Spinal cord (tissue), 10 donors: ENCODE results near the gene TMEM42. TPM values are rescaled to one million over a fixed set of nuclear protein-coding genes. Genes with fewer than 3 reads are reported as not detected.

Experiments used
- DNase-seq, 6 donors: peaks; one replicate each; pipeline versions ENCODE4 v3.0.0 to v3.0.0-alpha.2; 2013 to 2015; ENCODE audit warnings: low spot score in 6 of 6, low read depth in 4 of 6
- H3K27ac ChIP-seq: one replicate; pipeline ENCODE4 v1.5.1; 2013; ENCODE audit warnings: low read depth, low read length, control low read depth
- H3K27me3 ChIP-seq: one replicate; pipeline ENCODE4 v1.6.1; 2013; ENCODE audit warnings: low read length; ENCODE audit not compliant: control insufficient read depth, insufficient read depth
- H3K36me3 ChIP-seq: one replicate; pipeline ENCODE4 v1.6.1; 2013; ENCODE audit warnings: low read length; ENCODE audit not compliant: control insufficient read depth, insufficient read depth
- H3K4me1 ChIP-seq: one replicate; pipeline ENCODE4 v1.6.1; 2013; ENCODE audit warnings: low read length; ENCODE audit not compliant: control insufficient read depth, insufficient read depth
- H3K4me3 ChIP-seq: one replicate; pipeline ENCODE4 v1.5.1; 2013; ENCODE audit warnings: low read depth, low read length, control low read depth
- H3K9me3 ChIP-seq: one replicate; pipeline ENCODE4 v1.6.1; 2013; ENCODE audit warnings: low read length; ENCODE audit not compliant: control insufficient read depth, insufficient read depth
- WGBS: methylation state at CpG from one replicate; pipeline ENCODE4 v1.1.5; 2013; ENCODE audit warnings: missing lambda C conversion rate; ENCODE audit not compliant: insufficient coverage; 5-methylcytosine and 5-hydroxymethylcytosine counted together
- polyA plus RNA-seq, 2 donors: library from polyadenylated mRNA; unstranded; fragments of 120-200 nt; gene quantifications; one replicate each; pipeline ENCODE4 v1.2.1, GENCODE V29; 2013; ENCODE audit not compliant: insufficient read length in 2 of 2
- total RNA-seq, 2 donors: library from RNA; depleted of rRNA in 1 of 2; stranded (reverse); fragments of 120-200 nt in 1 of 2; fragments of >200 nt in 1 of 2; gene quantifications; one replicate each; pipeline versions ENCODE4 v1.2.3 to v1.2.4, GENCODE V29; 2013 to 2014
- donor health status: healthy.

TMEM42 gene
- total and polyA plus RNA-seq, 4 donors = 11.1 to 30.7 (median 23.5) TPM

- no peaks in the 10 kb centered on the region for H3K9me3 ChIP-seq
- H3K36me3 ChIP-seq = no peaks in the 10 kb centered on the region
- peaks cover 6% of the 10 kb centered on the region for H3K4me1 ChIP-seq
- H3K27ac ChIP-seq = no peak overlapping the region
- WGBS = 59% methylated on average over 3 of the region's 3 CpGs
- H3K4me3 ChIP-seq = no peak overlapping the region
- DNase-seq = no peak
- no peaks in the 10 kb centered on the region for H3K27me3 ChIP-seq
Measured at GRCh38 chr3:44886561-44886960, 24.8 kb downstream of the TMEM42 start.

- H3K36me3 ChIP-seq = no peaks in the 10 kb centered on the region
- H3K9me3 ChIP-seq = no peaks in the 10 kb centered on the region
- H3K27me3 ChIP-seq = no peaks in the 10 kb centered on the region
- no peak overlapping the region for H3K4me3 ChIP-seq
- no peak overlapping the region for H3K27ac ChIP-seq
- no peak for DNase-seq
- WGBS = 83% methylated on average over 7 of the region's 7 CpGs
- H3K4me1 ChIP-seq = peaks cover 6% of the 10 kb centered on the region
Measured at GRCh38 chr3:44887101-44887500, 25.4 kb downstream of the TMEM42 start.

- Histone ChIP-seq H3K9me3 (no peaks in the 10 kb centered on the region), H3K4me3 (no peak overlapping the region), H3K27ac (no peak overlapping the region), H3K4me1 (peaks cover 4% of the 10 kb centered on the region), H3K36me3 (no peaks in the 10 kb centered on the region), H3K27me3 (no peaks in the 10 kb centered on the region)
- DNase-seq = no peak
- 63% methylated on average over 3 of the region's 3 CpGs for WGBS
Measured at GRCh38 chr3:44890258-44890657, 28.5 kb downstream of the TMEM42 start.

- peaks cover 4% of the 10 kb centered on the region for H3K4me1 ChIP-seq
- 90% methylated on average over 2 of the region's 3 CpGs for WGBS
- DNase-seq = no peak
- no peak overlapping the region for H3K27ac ChIP-seq
- no peaks in the 10 kb centered on the region for H3K9me3 ChIP-seq
- no peak overlapping the region for H3K4me3 ChIP-seq
- no peaks in the 10 kb centered on the region for H3K27me3 ChIP-seq
- no peaks in the 10 kb centered on the region for H3K36me3 ChIP-seq
Measured at GRCh38 chr3:44890852-44891251, 29.1 kb downstream of the TMEM42 start.

- WGBS = 78% methylated on average over 1 of the region's 3 CpGs
- H3K9me3 ChIP-seq = no peaks in the 10 kb centered on the region
Measured at GRCh38 chr3:44892689-44893088, 31.0 kb downstream of the TMEM42 start.

GRCh38 chr3:44893097-44893496 lies 31.4 kb downstream of the TMEM42 start:
- Histone ChIP-seq H3K4me3 (no peak overlapping the region), H3K27ac (no peak overlapping the region), H3K27me3 (no peaks in the 10 kb centered on the region), H3K9me3 (no peaks in the 10 kb centered on the region), H3K36me3 (no peaks in the 10 kb centered on the region), H3K4me1 (peaks cover 4% of the 10 kb centered on the region)
- 40% methylated on average over 1 of the region's 2 CpGs for WGBS
- DNase-seq = no peak

More at GRCh38 chr3:44892689-44893088, 31.0 kb downstream of the TMEM42 start:
- no peak overlapping the region for H3K27ac ChIP-seq
- peaks cover 4% of the 10 kb centered on the region for H3K4me1 ChIP-seq
- no peak overlapping the region for H3K4me3 ChIP-seq
- no peaks in the 10 kb centered on the region for H3K36me3 ChIP-seq
- no peaks in the 10 kb centered on the region for H3K27me3 ChIP-seq
- no peak for DNase-seq

GRCh38 chr3:44894485-44894884 lies 32.8 kb downstream of the TMEM42 start:
- H3K27ac ChIP-seq = no peak overlapping the region
- H3K27me3 ChIP-seq = no peaks in the 10 kb centered on the region
- H3K4me3 ChIP-seq = no peak overlapping the region
- H3K4me1 ChIP-seq = peaks cover 4% of the 10 kb centered on the region
- no CpG with 5 or more reads among the region's 5 CpGs for WGBS
- H3K36me3 ChIP-seq = no peaks in the 10 kb centered on the region
- peak in 1 of 6 donors; percentile 10 for DNase-seq
- H3K9me3 ChIP-seq = no peaks in the 10 kb centered on the region

GRCh38 chr3:44896440-44896839 lies 34.7 kb downstream of the TMEM42 start:
- peaks cover 4% of the 10 kb centered on the region for H3K4me1 ChIP-seq
- H3K4me3 ChIP-seq = no peak overlapping the region
- no peak for DNase-seq
- H3K27ac ChIP-seq = no peak overlapping the region
- peaks cover 2% of the 10 kb centered on the region for H3K27me3 ChIP-seq
- no peaks in the 10 kb centered on the region for H3K36me3 ChIP-seq
- no peaks in the 10 kb centered on the region for H3K9me3 ChIP-seq
- no CpG with 5 or more reads among the region's 2 CpGs for WGBS

- H3K36me3 ChIP-seq = no peaks in the 10 kb centered on the region
- no peaks in the 10 kb centered on the region for H3K9me3 ChIP-seq
- WGBS = 33% methylated on average over 4 of the region's 13 CpGs
- peaks cover 2% of the 10 kb centered on the region for H3K27me3 ChIP-seq
- no peaks in the 10 kb centered on the region for H3K4me1 ChIP-seq
- H3K4me3 ChIP-seq = no peak overlapping the region
- DNase-seq = no peak
- no peak overlapping the region for H3K27ac ChIP-seq
Measured at GRCh38 chr3:44899683-44900367, 38.1 kb downstream of the TMEM42 start.

- Histone ChIP-seq H3K4me3 (no peak overlapping the region), H3K27me3 (peaks cover 2% of the 10 kb centered on the region), H3K4me1 (no peaks in the 10 kb centered on the region), H3K36me3 (no peaks in the 10 kb centered on the region), H3K9me3 (no peaks in the 10 kb centered on the region), H3K27ac (no peak overlapping the region)
- DNase-seq = no peak
- 66% methylated on average over 4 of the region's 4 CpGs for WGBS
Measured at GRCh38 chr3:44902628-44903027, 40.9 kb downstream of the TMEM42 start.
